HFFc6 (cell line): Measurements from ENCODE around the gene FAF2. TPM values are rescaled to one million over a fixed set of nuclear protein-coding genes. Genes with fewer than 3 reads are reported as not detected.

ENCODE experiments used
- DNase-seq: peaks from one replicate; pipeline ENCODE4 v3.0.0-alpha.2; 2018
- H3K27ac Mint-ChIP-seq: 2 replicates; pipeline ENCODE4 v1.8.0; 2020; ENCODE audit warnings: mild to moderate bottlenecking, mixed read lengths
- H3K27me3 Mint-ChIP-seq: 2 replicates; pipeline ENCODE4 v1.8.0; 2021; ENCODE audit warnings: mild to moderate bottlenecking, moderate library complexity, mixed read lengths; ENCODE audit not compliant: insufficient read depth
- H3K36me3 Mint-ChIP-seq: 2 replicates; pipeline ENCODE4 v1.8.0; 2021; ENCODE audit warnings: low read depth, mixed read lengths
- H3K4me1 Mint-ChIP-seq: 2 replicates; pipeline ENCODE4 v1.8.0; 2020; ENCODE audit warnings: low read depth, mixed read lengths
- H3K4me3 Mint-ChIP-seq: 2 replicates; pipeline ENCODE4 v1.8.0; 2020; ENCODE audit warnings: mild to moderate bottlenecking, moderate library complexity, mixed read lengths
- H3K9me3 Mint-ChIP-seq: 2 replicates; pipeline ENCODE4 v1.8.0; 2020; ENCODE audit warnings: mild to moderate bottlenecking, mixed read lengths
- long read RNA-seq: library from polyadenylated mRNA; unstranded; transcript quantifications from one replicate; pipeline ENCODE4 v2.0.0, GENCODE V29; 2019
- total RNA-seq, 6 experiments: library from RNA; stranded (reverse); fragmentation: NEBNext Ultra II Directional; extraction: Animal tissue kit (Norgen Biotek cat#: 25700); gene quantifications; 2 replicates in 1 of 6; 3 replicates in 5 of 6; pipeline ENCODE4 v1.2.3, GENCODE V29; 2021
- TF ChIP-seq, protein P1 (sequence below): fragments of 200-600 bp; sonication (generic); IDR thresholded peaks from 2 replicates; pipeline ENCODE4 v1.5.0; 2021; ENCODE audit warnings: antibody characterized with exemption, mild to moderate bottlenecking

FAF2 gene, protein sequence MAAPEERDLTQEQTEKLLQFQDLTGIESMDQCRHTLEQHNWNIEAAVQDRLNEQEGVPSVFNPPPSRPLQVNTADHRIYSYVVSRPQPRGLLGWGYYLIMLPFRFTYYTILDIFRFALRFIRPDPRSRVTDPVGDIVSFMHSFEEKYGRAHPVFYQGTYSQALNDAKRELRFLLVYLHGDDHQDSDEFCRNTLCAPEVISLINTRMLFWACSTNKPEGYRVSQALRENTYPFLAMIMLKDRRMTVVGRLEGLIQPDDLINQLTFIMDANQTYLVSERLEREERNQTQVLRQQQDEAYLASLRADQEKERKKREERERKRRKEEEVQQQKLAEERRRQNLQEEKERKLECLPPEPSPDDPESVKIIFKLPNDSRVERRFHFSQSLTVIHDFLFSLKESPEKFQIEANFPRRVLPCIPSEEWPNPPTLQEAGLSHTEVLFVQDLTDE
- 10 to 100 TPM; 43.4 to 53.1 (median 49.3) TPM for total RNA-seq
- long read RNA-seq, full-length matches to known transcripts, result 17 of 35 reads
- long read RNA-seq, partial matches to known transcripts, result 4 of 35 reads
- long read RNA-seq, other reads (novel, unspliced or antisense), result 14 of 35 reads

DNA sequence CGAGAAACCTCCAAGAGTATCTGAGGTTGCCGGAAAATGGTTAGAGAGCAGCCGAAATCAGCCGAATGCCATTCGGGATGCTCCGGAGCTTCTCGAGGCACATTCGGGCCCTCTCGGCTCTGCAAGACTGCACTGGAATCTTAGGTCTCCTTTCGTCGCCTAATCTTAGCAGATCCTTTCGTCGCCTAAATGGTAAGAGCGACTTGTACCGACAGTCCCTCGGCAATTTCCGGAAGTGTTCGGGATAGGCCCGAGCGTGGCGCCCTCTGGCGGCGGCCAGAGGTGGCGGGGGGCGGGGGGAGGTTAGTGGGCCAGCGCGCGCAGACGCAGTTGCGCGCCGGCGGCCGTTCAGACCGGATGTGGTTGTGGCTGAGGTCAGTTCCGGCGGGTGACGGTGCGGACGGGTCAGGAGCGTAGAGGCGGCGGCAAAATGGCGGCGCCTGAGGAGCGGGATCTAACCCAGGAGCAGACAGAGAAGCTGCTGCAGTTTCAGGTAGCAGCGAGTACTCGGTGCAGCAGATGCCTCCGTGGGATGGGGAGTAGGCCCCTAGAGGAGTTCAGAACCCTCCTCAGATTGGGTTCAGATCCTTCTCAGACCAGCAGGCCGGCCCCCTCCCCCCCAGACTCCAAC is at the start of gene FAF2:
TSS of gene FAF2 (plus strand) at position 408 of the 631 bp plus-strand sequence. CDS start at position 431, 23 bp downstream.
- Mint-ChIP-seq H3K36me3 (peaks cover 12% of the 10 kb centered on the region), H3K4me1 (peaks cover 19% of the 10 kb centered on the region), H3K4me3 (peak within 1 kb of the TSS; percentile 100), H3K9me3 (no peaks in the 10 kb centered on the region), H3K27ac (peak within 1 kb of the TSS; percentile 100), H3K27me3 (peaks cover 7% of the 10 kb centered on the region)
- peak; percentile 99 for DNase-seq
- TF ChIP-seq, protein P1, sequence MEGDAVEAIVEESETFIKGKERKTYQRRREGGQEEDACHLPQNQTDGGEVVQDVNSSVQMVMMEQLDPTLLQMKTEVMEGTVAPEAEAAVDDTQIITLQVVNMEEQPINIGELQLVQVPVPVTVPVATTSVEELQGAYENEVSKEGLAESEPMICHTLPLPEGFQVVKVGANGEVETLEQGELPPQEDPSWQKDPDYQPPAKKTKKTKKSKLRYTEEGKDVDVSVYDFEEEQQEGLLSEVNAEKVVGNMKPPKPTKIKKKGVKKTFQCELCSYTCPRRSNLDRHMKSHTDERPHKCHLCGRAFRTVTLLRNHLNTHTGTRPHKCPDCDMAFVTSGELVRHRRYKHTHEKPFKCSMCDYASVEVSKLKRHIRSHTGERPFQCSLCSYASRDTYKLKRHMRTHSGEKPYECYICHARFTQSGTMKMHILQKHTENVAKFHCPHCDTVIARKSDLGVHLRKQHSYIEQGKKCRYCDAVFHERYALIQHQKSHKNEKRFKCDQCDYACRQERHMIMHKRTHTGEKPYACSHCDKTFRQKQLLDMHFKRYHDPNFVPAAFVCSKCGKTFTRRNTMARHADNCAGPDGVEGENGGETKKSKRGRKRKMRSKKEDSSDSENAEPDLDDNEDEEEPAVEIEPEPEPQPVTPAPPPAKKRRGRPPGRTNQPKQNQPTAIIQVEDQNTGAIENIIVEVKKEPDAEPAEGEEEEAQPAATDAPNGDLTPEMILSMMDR, result peak; percentile 99

DNA sequence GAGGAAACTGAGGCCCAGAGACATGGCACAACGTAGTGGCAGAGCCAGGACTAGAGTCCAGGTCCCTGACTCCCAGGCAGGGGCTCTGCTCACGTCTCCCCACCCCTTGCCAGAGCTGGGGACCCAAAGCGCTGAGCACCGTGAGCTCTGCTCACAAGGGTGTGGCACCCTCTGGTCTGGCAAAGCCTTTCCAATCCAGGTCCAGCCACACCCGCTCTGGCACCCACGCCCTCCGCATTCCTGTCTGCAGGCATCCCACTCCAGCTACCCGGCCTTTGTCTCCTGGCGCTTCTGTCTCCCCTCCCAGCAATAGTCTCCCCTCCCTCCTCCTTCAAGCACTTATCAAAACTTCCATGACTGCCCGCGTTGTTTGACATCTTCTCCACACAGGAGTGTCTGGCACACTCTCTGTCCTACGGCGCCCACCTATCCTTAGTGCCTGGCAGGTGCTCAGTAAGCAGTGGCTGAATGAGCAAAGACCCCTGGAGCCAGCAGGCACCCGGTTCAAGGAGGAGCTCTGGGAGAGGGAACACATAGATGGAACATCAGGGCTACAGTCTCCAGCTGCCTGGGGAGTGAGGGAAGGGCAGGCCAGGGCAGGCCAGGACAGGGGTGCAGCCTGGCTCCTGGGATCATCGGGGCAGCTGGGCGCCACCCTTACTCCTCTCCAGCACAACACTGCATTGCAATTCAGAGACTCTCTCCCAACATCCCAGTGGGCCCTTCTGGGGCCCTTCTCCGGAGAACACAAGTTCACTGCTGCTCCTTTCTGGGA is 47.6 kb upstream of the FAF2 start:
- peaks cover 9% of the 10 kb centered on the region for H3K4me1 Mint-ChIP-seq
- peaks cover 18% of the 10 kb centered on the region; the same call in 1 of the 2 replicates for H3K36me3 Mint-ChIP-seq
- TF ChIP-seq, protein P1, result no peak
- peaks cover 5% of the 10 kb centered on the region for H3K27me3 Mint-ChIP-seq
- H3K4me3 Mint-ChIP-seq, result no peak overlapping the region
- no peak overlapping the region for H3K27ac Mint-ChIP-seq
- H3K9me3 Mint-ChIP-seq, result no peaks in the 10 kb centered on the region
- no peak for DNase-seq

DNA sequence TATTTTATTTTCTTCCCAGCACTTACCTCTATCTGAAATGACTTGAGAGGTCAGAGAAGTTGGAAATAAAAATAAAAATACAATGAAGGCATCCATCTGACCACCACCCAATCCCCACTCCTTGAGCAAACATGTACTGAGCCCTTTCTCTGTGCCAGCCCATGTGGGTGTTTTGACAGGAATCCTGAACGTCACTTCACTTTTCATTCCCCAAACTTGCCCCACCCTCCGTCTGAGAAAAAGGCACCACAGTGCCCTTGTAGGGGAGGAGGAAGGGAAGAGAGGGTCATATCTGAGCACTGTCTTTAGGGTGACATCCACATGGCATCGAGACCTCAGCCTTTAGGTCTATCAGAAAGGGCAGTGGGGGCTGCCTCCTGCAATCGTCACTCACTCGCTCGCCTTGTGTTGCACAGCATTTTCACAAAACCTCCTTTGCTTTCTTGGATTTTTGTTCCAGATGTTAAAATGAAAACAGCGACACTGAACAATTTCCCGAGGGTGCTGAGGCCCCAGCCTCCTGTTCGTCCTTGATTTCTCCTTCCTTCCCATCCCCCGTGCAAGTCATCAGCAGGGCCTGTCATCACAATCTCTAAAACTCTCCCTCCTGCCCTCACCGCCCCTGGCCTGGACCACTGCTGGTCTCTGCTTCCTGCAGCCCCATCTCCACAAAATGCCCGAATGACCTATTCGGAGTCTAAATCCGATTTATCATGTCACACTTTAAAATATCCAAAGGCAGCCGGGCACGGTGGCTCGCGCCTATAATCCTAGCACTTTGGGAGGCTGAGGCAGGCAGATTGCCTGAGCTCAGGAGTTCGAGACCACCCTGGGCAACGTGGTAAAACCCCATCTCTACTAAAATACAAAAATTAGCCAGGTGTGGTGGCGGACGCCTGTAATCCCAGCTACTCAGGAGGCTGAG is 46.6 kb upstream of the FAF2 start:
- no peak for DNase-seq
- TF ChIP-seq, protein P1, result no peak
- peaks cover 5% of the 10 kb centered on the region for H3K27me3 Mint-ChIP-seq
- no peak overlapping the region; the same call in 1 of the 2 replicates for H3K27ac Mint-ChIP-seq
- peaks cover 28% of the 10 kb centered on the region; the same call in 1 of the 2 replicates for H3K36me3 Mint-ChIP-seq
- H3K4me3 Mint-ChIP-seq, result no peak overlapping the region
- H3K4me1 Mint-ChIP-seq, result peaks cover 9% of the 10 kb centered on the region
- no peaks in the 10 kb centered on the region for H3K9me3 Mint-ChIP-seq

DNA sequence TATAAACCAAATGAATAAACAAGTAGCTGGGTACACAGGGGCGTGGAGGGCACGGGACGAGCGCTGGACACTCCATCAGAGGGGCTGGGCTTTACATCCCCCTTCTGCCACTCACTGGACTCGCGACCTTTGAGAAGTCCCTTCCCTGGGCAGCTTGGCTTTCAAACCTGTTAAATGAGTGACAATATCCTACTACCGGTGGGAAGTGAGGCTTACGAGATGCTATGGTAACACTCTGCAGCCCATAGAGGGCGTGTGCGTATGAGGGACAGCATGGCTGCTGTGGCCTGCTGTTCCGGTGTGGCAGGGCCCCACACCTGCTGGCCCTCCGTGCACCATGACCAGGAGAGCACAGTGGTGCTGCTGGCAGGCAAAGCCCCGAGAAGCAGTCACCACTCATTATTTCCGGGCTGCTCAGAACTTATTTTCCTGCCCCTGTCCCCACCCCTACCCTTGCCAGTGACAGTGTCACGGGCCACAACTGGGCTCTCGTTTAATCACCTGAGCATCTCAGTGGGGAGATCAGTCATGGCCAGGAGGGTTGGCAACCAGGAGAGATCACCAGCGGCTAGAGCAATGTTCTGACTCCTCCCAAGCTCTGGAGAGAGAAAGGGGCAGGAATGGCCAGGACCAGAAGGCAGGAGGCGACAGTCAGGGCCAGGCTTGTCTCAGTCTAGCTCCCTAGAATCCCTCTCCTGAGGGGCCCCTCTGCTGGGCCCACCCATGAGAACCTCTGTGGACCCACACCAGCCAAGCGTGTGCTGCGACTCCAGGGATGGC is 42.3 kb upstream of the FAF2 start:
- Mint-ChIP-seq H3K27ac (no peak overlapping the region), H3K36me3 (peaks cover 21% of the 10 kb centered on the region; the same call in 1 of the 2 replicates), H3K4me3 (no peak overlapping the region), H3K27me3 (no peaks in the 10 kb centered on the region; the same call in 1 of the 2 replicates), H3K9me3 (no peaks in the 10 kb centered on the region), H3K4me1 (peaks cover 8% of the 10 kb centered on the region)
- TF ChIP-seq, protein P1, result peak; percentile 27; the same call in 1 of the 2 replicates
- no peak for DNase-seq
